Left cardiac atrium (tissue), 4 donors: ENCODE data around the gene BUB3. TPM values are rescaled to one million over a fixed set of nuclear protein-coding genes. Genes with fewer than 3 reads are reported as not detected.

Experiments
- ATAC-seq, 2 donors: fragments of 200-7000 bp; cut with Tn5 transposase; one replicate each; pipeline ENCODE4 v1.9.1; 2020; ENCODE audit warnings: mild to moderate bottlenecking in 2 of 2, moderate library complexity in 2 of 2
- DNase-seq: peaks from one replicate; pipeline ENCODE4 v3.0.0-alpha.2; 2020
- intact Hi-C, 2 donors: fragments of 100-400 bp; cut with DNase I; formaldehyde crosslinking; loops; one replicate each; pipeline versions ENCODE4 v1.14.1 to v1.15.1; 2022 to 2023
- long read RNA-seq: library from polyadenylated mRNA; unstranded; transcript quantifications from one replicate; pipeline ENCODE4 v2.0.0, GENCODE V29; 2021
- total RNA-seq, 2 donors: library from RNA; stranded (reverse); fragmentation: NEBNext Ultra II Directional; extraction: Animal tissue kit (Norgen Biotek cat#: 25700); gene quantifications; one replicate each; pipeline ENCODE4 v1.2.1, GENCODE V29; 2021
- donor health status: DM: no; HTN: yes; CAD: no.
- donor health status: DM: no; HTN: yes; CAD: no; lungs with severe emphysema.
- donor health status: DM: yes; HTN: yes; CAD: no.
- donor health status: Dilated cardiomyopathy.

BUB3 gene, protein sequence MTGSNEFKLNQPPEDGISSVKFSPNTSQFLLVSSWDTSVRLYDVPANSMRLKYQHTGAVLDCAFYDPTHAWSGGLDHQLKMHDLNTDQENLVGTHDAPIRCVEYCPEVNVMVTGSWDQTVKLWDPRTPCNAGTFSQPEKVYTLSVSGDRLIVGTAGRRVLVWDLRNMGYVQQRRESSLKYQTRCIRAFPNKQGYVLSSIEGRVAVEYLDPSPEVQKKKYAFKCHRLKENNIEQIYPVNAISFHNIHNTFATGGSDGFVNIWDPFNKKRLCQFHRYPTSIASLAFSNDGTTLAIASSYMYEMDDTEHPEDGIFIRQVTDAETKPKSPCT
- 10 to 100 TPM; 38.0 to 41.3 TPM for total RNA-seq
- long read RNA-seq, full-length matches to known transcripts = 39 of 47 reads
- long read RNA-seq, partial matches to known transcripts = 7 of 47 reads
- long read RNA-seq, other reads (novel, unspliced or antisense) = 1 of 47 reads

DNA sequence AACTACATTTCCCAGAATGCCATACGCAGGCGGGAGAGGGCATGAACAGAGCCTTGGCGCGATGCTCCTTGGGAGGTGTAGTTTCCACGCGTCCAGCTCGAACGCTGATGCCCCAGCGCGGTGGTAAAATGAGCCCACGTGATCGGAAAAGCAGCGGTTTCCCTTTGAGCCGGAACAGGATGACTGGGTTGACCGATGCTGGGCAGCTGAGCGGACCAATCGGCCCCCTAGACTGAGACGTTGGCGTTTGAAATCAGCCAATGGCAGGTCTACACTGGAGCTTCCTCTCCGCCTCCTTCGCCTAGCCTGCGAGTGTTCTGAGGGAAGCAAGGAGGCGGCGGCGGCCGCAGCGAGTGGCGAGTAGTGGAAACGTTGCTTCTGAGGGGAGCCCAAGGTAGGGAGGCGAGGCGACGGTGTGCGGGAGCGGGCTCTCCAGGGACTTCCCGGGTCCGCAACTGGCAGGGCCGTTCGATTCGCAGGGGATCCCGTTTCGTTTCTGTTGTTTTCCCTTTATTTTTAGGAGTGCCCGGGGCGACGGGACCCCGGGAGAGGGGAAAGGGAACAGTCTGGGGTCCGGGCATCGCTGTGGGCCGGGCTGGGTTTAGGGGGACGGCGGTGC lies at the start of gene BUB3:
BUB3 (plus strand) TSS at position 311 of the 619 bp plus-strand sequence. CDS start 516 bp downstream, outside the sequence.
- intact Hi-C loops = loop anchor here in 1 of 2 donors (10.0 kb wide), 1 partner anchor 149 kb away; the partner anchor contains the start of genes ACADSB and IKZF5
- ATAC-seq (peak; percentile 99 to 100), DNase-seq (peak; percentile 99)

DNA sequence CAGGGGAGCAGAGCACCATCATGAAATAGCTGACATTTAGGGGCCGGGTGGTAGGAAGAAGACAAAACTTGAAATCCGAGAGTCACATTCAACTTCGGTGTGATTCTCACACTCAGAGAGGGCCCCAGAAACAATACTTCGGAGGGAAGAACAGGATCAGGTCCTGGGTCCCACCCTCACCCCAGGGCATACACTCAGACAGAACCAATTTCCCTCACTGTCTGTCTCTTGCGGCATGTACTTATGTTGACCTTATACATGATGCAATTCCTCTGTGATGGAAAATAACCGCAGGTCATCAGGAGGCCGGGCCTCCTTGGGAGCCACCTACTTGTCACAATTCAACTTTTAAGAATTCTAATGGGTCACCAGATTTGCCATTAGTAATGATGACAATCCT lies 44.7 kb upstream of the BUB3 start:
- intact Hi-C loops = no loop called here
- ATAC-seq (no peak), DNase-seq (no peak)

DNA sequence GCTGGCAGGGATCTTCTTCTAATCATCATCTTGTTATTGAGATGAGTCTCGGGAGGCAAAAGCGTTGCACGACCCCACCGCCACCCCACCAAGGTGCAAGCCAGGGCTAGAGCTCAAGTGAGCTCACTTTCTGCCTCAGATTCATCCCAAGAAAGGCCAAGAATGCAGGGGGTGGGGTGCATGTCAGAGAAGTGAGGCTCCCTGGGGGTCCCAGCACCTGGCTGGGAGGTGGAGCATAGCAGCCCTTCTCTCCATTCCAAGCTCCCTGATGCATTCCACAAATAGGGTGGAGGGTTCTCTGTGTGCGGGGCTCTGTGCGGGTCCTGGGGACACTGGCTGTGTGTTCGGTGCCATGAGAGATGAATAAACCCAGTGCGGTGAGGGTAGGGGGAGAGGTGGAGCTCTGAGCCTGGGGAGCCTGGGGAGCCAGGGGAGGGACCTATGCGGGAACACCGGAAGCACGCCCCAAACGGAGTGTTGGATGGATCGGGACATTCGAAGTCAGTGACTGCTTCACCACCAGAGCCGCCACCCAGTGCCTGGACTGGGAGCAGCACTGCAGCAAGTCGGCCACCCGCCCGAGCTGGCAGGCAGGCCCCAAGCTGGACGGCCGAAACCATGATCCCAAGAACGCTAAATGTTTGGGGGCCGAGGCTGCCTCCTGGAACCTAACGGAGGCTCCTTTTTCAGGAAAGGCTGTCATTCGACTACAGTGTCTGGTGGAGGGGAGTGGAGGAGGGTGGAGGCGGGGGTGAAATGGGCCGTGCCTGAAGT lies 36.4 kb upstream of the BUB3 start:
- intact Hi-C loops = no loop called here

DNA sequence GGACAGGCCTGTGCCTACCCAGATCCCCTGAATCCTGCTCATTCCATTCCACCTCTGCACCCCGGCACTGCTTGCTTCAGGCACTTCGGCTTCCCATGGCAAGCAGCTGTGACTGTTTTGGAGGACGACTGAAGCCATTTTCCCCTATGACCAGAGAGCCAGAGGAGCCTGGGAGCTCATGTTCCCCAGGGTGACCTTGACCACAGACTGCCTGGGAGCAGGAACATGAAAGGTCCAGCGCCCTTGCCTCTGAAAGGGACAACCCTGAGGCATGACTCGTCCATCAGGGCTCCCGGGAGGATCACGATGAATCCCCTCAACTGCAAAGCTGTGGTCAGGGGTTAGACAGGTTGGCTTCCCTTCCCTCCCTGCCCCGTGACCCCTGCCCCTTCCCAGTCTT lies 35.1 kb upstream of the BUB3 start:
- no peak for ATAC-seq
- no peak for DNase-seq
- intact Hi-C loops = no loop called here

More for the DNA sequence above, 36.4 kb upstream of the BUB3 start:
- ATAC-seq = no peak
- no peak for DNase-seq

DNA sequence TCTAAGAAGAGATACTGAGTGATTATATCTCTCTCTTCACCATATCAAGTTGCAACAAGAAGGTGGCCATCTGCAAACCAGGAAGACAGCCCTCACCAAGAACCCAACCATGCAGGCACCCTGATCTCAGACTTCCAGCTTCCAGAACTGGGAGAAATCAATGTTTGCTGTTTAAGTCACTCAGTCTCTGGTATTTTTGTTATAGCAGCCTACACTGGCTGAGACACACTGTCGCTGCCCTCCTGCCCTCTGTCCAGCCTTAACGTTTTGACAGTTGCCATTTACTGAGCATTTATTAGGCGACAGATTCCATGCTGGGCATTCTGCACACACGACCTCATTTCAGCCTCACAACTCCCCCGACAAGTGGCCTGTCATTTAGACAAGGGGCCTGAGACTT lies 28.0 kb upstream of the BUB3 start:
- DNase-seq (no peak), ATAC-seq (no peak)
- intact Hi-C loops = no loop called here

DNA sequence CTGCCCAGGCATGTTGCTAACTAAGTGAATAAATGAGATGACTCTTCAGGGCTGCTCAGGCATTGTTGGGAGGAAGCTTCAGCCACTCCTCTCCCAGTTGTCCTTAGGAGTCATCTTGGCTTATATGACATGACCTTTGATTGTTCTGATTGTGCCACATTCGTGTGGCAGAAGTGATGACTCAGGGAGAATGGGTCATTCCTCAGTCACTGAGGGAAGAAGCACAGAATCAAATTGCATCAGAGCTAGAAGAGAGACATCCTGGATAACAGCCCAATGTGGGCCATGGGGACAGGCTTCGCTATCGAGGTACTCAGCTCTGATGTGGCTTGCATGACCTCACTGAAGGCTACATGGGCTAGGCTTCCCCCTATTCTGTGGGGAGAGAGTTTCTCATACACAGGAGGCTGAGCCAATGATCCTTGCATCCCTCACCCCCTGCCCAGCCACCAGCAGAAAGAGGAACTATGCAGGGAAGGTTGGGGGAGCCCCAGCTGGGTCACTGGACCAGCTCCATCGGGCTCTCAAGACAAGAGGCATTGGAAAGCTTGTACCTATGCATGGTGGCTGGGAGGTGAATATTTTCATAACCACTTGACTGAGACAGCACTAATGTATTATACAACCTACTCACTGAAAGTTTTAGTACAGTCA lies 24.5 kb upstream of the BUB3 start:
- ATAC-seq (no peak), DNase-seq (no peak)
- intact Hi-C loops = loop anchor here (5.0 kb wide), 2 partner anchors 87 to 428 kb away; no protein-coding TSS in a partner anchor

DNA sequence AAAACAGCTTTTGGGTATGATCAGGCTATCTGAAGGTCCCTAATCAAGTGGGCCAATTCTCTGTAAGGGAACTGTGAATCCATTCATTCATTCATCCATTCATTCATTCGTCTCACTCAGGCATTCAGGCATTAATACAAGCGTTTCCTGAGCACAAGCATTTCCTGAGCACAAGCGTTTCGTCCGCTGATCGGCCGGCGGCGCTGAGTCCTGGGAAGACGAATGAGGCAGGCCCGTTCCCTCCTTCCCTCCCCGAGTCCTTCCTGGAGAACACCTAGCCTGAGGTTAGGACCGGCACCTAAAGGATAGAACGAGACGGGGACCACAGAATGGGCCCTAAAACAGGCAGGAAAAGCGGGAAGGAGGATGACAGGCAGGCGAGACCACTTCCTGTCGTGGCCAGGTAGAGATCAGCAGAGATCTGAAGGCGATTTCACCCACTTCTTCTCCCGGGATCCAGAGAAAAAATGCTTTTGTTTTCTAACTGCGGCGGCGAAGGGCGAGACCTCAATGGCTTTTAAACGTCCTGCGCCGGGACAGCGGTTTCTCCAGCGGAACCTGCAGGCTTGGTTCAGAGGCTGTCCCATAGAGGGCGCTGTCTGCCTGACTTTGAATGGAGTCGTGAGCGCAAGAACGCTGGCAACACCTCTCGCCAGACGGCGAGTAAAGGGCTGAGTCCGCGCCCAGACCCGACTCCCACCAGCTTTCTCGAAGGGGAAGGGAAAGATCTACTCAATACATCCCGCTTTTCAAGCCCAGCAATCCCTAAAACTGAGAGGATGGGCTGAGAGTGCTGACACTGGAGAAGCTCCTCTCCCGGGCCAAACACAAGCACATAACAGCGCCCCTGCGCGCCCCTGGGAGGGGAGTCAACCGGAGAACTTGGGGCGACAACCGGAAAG lies 21.4 kb upstream of the BUB3 start:
- intact Hi-C loops = loop anchor here (2.0 to 5.0 kb wide), 3 partner anchors 91 to 426 kb away; no protein-coding TSS in a partner anchor
- DNase-seq (peak; percentile 89), ATAC-seq (peak; percentile 77 to 86)

DNA sequence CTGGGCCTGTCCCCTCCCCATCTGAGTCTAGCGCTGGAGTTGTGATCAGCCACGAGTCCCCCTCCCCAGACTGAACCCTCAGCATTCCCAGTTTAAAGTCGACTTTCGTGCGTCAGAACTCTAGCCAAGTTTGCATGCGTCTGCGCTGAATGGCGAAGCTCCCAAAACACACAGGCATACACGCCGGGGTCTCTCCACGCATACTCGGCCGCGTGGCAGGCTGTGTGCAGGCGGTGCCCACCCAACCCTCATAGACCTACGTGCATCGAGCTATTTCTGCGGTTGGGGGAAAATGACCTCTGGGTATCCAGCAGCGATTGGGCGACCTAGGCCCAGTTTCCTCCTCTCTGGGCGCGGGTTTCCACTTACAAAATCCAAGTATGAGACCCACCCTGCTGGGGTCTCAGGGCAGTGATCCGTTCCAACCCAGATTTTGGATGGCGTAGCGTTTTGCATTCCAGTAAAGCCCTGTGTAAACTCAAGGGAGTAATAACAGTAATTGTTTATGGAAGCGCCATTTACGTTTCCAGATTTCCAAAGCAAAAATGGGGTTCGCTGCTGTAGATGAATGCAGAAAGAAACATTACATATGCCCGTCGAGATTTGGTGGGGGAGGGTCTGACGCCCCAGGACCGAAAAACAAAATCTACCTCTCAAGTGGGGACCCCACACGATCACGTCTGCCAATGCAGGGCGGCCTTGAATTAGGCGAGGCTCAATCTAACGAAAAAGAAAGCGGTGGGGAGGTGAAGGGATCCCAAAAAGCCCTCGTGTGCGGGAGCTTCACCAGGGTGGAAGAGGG lies 20.5 kb upstream of the BUB3 start:
- no peak for ATAC-seq
- intact Hi-C loops = loop anchor here (2.0 to 5.0 kb wide), 3 partner anchors 91 to 425 kb away; no protein-coding TSS in a partner anchor
- no peak for DNase-seq

DNA sequence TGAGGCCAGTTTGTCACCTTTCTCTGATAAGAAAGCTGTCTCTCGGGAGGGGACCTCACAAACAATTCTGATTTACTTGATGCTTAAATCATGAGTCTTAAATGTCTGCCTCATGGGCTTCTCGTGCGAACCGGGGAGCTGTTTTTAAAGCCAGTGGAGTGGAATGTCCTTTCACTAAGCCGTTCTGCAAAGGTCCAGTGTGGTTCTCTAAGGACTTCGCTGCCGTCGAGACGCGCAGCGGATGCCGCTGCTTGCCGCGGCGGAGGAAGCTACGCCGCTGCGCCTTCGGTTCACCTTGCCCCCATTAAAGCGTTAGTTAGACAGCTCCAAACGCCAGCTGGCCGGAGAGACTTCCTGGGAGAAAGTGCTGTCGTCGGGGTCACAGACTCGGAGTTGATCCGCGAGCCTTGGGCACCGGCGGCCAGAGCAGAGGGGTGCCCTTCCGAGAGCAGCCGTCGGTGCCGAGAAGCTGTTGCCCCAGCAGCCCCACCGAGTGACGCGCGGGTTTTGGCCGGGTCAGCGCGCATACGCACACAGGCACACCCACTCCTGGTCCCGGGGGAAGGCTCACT lies 19.8 kb upstream of the BUB3 start:
- intact Hi-C loops = loop anchor here (5.0 kb wide), 2 partner anchors 92 to 423 kb away; no protein-coding TSS in a partner anchor

DNA sequence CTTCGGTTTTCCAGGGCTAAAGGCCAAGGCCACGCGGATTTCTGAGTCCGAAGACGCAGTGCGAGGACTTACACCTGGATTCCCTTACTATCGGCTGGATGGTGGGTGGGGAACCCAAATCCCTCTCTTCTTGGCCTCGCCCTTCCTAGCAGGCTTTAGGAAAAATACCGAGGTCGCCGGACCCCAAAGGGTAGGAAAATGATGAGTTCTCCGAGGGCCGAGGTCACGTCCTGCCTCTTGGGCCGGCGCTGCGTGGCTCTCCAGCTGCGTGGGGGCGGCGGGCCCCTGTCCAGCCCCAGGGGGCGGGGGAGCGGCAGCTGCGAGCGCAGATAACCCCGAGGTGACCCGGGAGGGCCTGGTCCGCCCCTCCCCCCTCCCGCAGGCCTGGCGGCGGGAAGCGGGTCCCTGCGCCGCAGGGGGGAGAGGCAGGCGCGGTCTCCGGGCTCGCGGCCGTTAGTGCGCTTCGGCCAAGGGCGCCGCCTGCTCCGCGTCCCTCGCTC lies 19.2 kb upstream of the BUB3 start:
- intact Hi-C loops = loop anchor here (5.0 kb wide), 2 partner anchors 93 to 422 kb away; no protein-coding TSS in a partner anchor
- no peak for ATAC-seq
- DNase-seq = no peak

More for the DNA sequence above, 19.8 kb upstream of the BUB3 start:
- DNase-seq (no peak), ATAC-seq (no peak)

DNA sequence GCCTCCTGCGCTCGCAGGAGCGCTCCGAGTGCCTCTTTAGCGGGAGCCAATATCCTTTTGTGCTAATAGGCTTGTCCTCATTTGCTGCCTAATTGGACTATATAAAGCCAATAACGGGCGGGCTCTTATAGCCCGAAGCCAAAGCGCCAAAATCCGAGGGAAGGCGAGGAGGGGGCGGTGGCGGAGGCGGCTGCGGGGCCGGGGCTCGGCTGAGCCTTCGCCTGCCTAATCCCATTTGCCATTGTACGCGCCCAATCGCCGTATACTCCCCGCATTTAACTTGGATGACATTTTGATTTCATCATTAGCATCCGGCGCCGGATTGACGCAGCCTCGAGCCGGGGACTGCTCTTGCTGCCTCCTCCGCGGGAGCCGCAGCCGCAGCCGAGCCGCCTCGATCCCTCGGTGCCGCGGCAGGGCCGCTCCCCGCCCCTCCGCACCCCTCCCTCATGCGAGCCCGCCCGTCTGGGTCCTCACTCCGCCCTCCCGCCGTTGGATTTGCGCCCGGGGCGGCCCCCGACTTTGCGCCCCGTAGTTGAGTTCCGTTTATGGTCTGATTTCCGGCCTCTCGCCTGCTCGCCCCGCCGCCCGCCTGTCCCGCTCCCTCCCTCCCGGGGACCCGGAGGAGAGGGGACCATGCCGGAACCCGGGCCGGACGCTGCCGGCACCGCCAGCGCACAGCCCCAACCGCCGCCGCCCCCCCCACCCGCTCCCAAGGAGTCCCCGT lies 18.6 kb upstream of the BUB3 start, which contains the start of gene HMX3:
HMX3 (plus strand) TSS at position 556 of the 727 bp plus-strand sequence; CDS start at position 637, 81 bp downstream.
- DNase-seq = no peak
- intact Hi-C loops = no loop called here
- ATAC-seq = no peak

DNA sequence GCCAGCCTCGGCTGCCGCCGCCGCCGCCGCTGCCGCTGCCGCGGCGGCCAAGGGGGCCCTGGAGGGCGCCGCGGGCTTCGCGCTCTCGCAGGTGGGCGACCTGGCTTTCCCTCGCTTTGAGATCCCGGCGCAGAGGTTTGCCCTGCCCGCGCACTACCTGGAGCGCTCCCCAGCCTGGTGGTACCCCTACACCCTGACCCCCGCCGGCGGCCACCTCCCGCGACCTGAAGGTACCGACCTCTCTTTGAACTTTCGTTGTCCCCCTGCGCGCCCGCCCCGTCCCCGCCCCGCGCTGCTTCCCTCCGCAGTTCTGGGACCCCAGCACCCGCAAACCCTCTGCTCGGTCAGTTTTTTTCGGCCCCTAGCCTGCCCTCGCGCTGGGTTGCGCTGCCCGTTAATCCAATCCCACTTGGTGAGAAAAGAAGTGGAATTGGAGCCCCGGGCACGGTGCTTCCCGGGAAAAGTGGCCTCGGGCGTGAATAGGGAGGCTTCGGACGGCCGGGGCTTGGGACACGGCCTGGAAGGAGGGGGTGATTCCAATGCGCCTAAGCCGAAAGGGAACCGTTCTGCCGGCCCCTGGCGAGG lies 17.9 kb upstream of the BUB3 start:
- DNase-seq (no peak), ATAC-seq (no peak)
- intact Hi-C loops = no loop called here

DNA sequence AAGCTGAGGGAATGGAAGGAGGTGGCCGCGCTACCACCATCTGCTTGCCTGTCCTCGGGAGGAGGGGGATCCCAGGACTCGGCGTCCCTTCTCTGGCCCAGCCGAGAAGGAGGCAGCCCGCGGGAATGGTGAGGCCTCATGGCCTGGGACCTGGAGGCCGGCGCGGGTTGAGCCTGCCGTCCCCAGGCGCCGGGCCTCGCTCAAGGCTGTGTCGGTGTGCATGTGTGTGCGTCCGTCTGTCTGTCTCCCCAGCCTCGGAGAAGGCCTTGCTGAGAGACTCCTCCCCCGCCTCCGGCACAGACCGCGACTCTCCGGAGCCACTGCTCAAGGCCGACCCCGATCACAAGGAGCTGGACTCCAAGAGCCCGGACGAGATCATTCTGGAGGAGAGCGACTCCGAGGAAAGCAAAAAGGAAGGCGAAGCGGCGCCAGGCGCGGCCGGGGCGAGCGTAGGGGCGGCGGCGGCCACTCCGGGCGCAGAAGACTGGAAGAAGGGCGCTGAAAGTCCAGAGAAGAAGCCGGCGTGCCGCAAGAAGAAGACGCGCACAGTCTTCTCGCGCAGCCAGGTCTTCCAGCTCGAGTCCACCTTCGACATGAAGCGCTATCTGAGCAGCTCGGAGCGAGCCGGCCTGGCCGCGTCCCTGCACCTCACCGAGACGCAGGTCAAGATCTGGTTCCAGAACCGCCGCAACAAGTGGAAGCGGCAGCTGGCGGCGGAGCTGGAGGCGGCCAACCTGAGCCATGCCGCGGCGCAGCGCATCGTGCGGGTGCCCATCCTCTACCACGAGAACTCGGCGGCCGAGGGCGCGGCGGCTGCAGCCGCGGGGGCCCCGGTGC lies 17.2 kb upstream of the BUB3 start:
- ATAC-seq (no peak), DNase-seq (no peak)
- intact Hi-C loops = no loop called here

DNA sequence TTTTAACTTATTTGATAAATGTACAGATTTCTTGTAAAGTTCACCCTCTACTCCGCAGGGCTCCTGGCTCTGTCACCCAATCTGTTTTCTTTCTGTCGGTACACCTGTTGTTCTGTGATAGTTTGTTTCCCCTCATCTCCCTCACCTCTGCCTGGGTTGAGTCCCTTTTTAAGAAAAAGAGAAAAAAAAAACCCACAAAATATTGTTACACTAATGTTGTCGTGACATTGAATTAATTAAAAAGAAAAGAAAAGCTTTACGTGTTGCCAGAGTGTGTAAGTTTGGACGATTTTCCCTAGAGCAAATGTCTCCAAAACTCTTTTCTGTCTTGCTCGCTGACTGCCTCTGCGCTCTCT lies 15.1 kb upstream of the BUB3 start:
- ATAC-seq = no peak
- intact Hi-C loops = no loop called here

More for the DNA sequence above, 15.1 kb upstream of the BUB3 start:
- DNase-seq = no peak
